OCI-LY7 (cell line): Measurements from ENCODE around the gene MYO7A. TPM values are rescaled to one million over a fixed set of nuclear protein-coding genes. Genes with fewer than 3 reads are reported as not detected.

Experiments used
- BruUV-seq: library from RNA; stranded (reverse); fragments of 400-500 nt; replicated peaks from 2 replicates; lab custom pipeline; 2021; lab: Mats Ljungman, UMichigan
- CTCF ChIA-PET: fragments of 300-600 bp; sonication (Branson Sonifier 250); formaldehyde crosslinking; loops from one replicate; lab custom pipeline; 2022; ENCODE audit warnings: antibody characterized with exemption; ENCODE audit not compliant: unreplicated experiment; lab: Charles Lee
- POLR2A ChIA-PET: fragments of 300-600 bp; sonication (Branson Sonifier 250); formaldehyde crosslinking; loops from one replicate; lab custom pipeline; 2022; ENCODE audit warnings: antibody characterized with exemption; lab: Charles Lee
- DNase-seq: peaks from one replicate; pipeline ENCODE4 v3.0.0-alpha.2; 2015; ENCODE audit warnings: low spot score
- H2AFZ ChIP-seq: fragments of 200-600 bp; sonication (generic), shearing (Covaris generic); 2 replicates; pipeline ENCODE4 v1.6.1; 2014; ENCODE audit warnings: mild to moderate bottlenecking, antibody characterized with exemption, low read length, moderate library complexity
- H3K27ac ChIP-seq: fragments of 200-600 bp; sonication (generic); 2 replicates; pipeline ENCODE4 v1.5.1; 2014; ENCODE audit warnings: mixed run types, low read depth, mild to moderate bottlenecking, moderate library complexity, low read length, inconsistent platforms; ENCODE audit not compliant: poor library complexity, severe bottlenecking
- H3K36me3 ChIP-seq: fragments of 200-600 bp; sonication (generic); 2 replicates; pipeline ENCODE4 v1.6.1; 2014; ENCODE audit warnings: mild to moderate bottlenecking, antibody characterized with exemption, low read length, moderate library complexity, mixed read lengths; ENCODE audit not compliant: insufficient read depth
- H3K4me1 ChIP-seq: fragments of 200-600 bp; sonication (generic); 2 replicates; pipeline ENCODE4 v1.5.1; 2014; ENCODE audit warnings: mild to moderate bottlenecking, low read length; ENCODE audit not compliant: insufficient read depth, poor library complexity, severe bottlenecking
- H3K4me2 ChIP-seq: fragments of 200-600 bp; sonication (generic); 2 replicates; pipeline ENCODE4 v1.6.1; 2014; ENCODE audit warnings: mild to moderate bottlenecking, low read length
- H3K4me3 ChIP-seq: fragments of 200-600 bp; sonication (generic); 2 replicates; pipeline ENCODE4 v1.5.1; 2014; ENCODE audit warnings: mild to moderate bottlenecking, low read depth, low read length; ENCODE audit not compliant: poor library complexity, severe bottlenecking
- H3K79me2 ChIP-seq: fragments of 200-600 bp; sonication (generic); 2 replicates; pipeline ENCODE4 v1.6.1; 2016; ENCODE audit warnings: low read depth, mild to moderate bottlenecking, low read length, moderate library complexity, mixed read lengths; ENCODE audit not compliant: insufficient read depth
- H3K9me2 ChIP-seq: fragments of 200-600 bp; sonication (generic); 2 replicates; pipeline ENCODE4 v1.6.1; 2016; ENCODE audit warnings: mild to moderate bottlenecking, low read length, mixed read lengths; ENCODE audit not compliant: insufficient read depth
- H3K9me3 ChIP-seq: fragments of 200-600 bp; sonication (generic); 2 replicates; pipeline ENCODE4 v1.6.1; 2014; ENCODE audit warnings: mild to moderate bottlenecking, mixed run types, low read length, mixed read lengths
- H4K20me1 ChIP-seq: fragments of 200-600 bp; sonication (generic); 2 replicates; pipeline ENCODE4 v1.6.1; 2014; ENCODE audit warnings: mild to moderate bottlenecking, antibody characterized with exemption, low read length, moderate library complexity, mixed read lengths; ENCODE audit not compliant: insufficient read depth
- CTCF ChIP-seq: fragments of 200-600 bp; sonication (generic); conservative IDR thresholded peaks from 2 replicates; pipeline ENCODE4 v1.5.1; 2014; ENCODE audit warnings: mild to moderate bottlenecking, antibody characterized with exemption, low read length, moderate library complexity, mixed read lengths
- EZH2phosphoT487 ChIP-seq: fragments of 200-600 bp; sonication (generic); IDR thresholded peaks from 2 replicates; pipeline ENCODE4 v1.6.1; 2018; ENCODE audit warnings: low read depth, borderline replicate concordance, mild to moderate bottlenecking, mixed run types, antibody characterized with exemption, low read length, moderate library complexity, mixed read lengths
- intact Hi-C: fragments of 100-400 bp; cut with micrococcal nuclease; formaldehyde crosslinking; loops from one replicate; pipeline ENCODE4 v1.10.0; 2022; ENCODE audit not compliant: unreplicated experiment
- total RNA-seq, 2 experiments: library from RNA; depleted of rRNA in 1 of 2; stranded (reverse); fragments of >200 nt in 1 of 2; shearing (Covaris generic) in 1 of 2; gene quantifications; 2 replicates each; pipeline ENCODE4 v1.2.3, GENCODE V29; 2014 to 2022

MYO7A gene
- total RNA-seq, 2 experiments from 2014 or later, result not detected

- H3K4me2 ChIP-seq, result no peak overlapping the region
- no peaks in the 10 kb centered on the region for H3K79me2 ChIP-seq
- DNase-seq, result no peak
- H3K36me3 ChIP-seq, result no peaks in the 10 kb centered on the region
- H3K27ac ChIP-seq, result no peak overlapping the region
- H2AFZ ChIP-seq, result no peak overlapping the region
- H3K4me1 ChIP-seq, result no peaks in the 10 kb centered on the region
- CTCF ChIA-PET, result no interaction called here
- H3K9me2 ChIP-seq, result no peaks in the 10 kb centered on the region
- POLR2A ChIA-PET, result no interaction called here
- no peak overlapping the region for H3K4me3 ChIP-seq
- intact Hi-C loops, result no loop called here
- no peaks in the 10 kb centered on the region for H4K20me1 ChIP-seq
- H3K9me3 ChIP-seq, result no peaks in the 10 kb centered on the region
- TF ChIP-seq CTCF, result no peak
- TF ChIP-seq EZH2phosphoT487, result no peak
- BruUV-seq, result no TSS peak
Measured at GRCh38 chr11:77086521-77087472, 41.2 kb upstream of the MYO7A start.

- H3K4me1 ChIP-seq, result no peaks in the 10 kb centered on the region
- H3K79me2 ChIP-seq, result no peaks in the 10 kb centered on the region
- no peaks in the 10 kb centered on the region for H3K36me3 ChIP-seq
- no peak overlapping the region for H3K27ac ChIP-seq
- TF ChIP-seq CTCF, result no peak
- no peak for TF ChIP-seq EZH2phosphoT487
- ChIA-PET CTCF (no interaction called here), POLR2A (no interaction called here)
- BruUV-seq, result no TSS peak
- no peak overlapping the region for H2AFZ ChIP-seq
- intact Hi-C loops, result no loop called here
- no peaks in the 10 kb centered on the region for H3K9me2 ChIP-seq
- H3K4me3 ChIP-seq, result no peak overlapping the region
- no peaks in the 10 kb centered on the region for H3K9me3 ChIP-seq
- no peaks in the 10 kb centered on the region for H4K20me1 ChIP-seq
- no peak overlapping the region for H3K4me2 ChIP-seq
- no peak for DNase-seq
Measured at GRCh38 chr11:77087723-77088225, 40.3 kb upstream of the MYO7A start.
